Right kidney (tissue), 1 donor: Measurements from ENCODE around the gene CPNE5.
"Not testable (repeated sequence)": the region's sequence is repeated elsewhere in the genome, so short reads cannot be mapped to it uniquely, and the experiment has no call there.

ENCODE experiments used
- DNase-seq: peaks from one replicate; pipeline ENCODE4 v3.0.0-alpha.2; 2016

CPNE5 gene

DNA sequence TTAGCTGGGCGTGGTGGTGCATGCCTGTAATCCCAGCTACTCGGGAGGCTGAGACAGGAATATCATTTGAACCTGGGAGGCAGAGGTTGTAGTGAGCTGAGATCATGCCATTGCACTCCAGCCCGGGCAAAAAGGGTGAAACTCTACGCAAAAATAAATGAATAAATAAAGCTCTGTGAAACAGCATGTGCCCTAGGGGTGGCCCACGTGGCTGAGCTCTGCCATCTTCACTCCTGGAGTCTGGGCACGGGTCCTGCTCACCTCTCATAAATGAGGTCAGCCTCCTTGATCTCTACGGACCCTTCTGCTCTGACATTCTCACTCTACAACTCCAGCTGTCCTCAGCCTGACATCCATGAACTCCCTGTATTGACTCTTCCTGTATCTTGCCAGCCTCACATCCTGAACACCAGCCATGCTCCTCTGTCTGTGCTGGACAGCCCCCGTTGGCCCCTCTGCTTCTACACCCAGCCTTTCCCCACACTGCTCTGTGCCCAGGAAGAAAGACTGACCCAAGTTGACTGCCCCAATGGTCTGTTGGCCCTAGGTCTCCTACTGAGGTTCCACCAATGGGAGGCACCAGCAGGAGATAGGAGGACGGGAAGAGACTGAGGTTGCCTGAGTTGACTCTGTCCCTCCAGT is 21.9 kb downstream of the CPNE5 start:
- DNase-seq = no peak

DNA sequence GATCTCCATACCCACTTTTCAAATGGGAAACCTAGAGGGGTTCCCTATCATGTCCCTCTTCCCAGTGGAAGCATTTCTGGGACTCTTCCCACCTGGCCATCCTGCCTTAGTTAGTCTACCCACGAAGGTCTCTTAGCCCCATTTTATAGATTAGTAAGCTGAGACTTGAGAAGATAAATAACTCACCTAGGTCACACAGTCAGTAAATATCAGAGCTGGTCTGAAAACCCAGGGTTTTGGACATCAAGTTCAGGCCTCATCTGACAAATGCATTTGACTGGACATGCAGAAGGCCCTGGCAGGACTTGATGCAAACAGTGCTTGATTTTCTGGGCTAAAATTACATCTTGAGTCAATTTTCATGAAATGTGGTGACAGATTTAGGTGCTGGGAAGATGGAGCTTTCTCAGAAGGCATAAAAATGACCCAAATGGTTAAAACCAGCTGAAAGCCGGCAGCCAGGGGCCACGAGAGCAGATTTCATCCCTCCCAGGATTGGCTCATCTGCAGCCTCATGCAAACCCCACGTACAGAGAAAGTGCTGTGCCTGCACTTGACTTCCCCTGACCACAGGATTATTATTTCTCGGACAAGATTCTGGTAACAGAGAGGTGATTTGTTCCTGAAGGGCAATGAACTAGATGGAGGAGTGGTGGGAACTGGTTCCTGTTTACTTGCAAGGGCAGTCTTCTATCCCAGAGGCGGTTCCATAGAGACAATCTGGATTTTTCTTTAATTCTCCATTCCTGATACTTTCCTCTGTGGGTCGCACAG is 23.1 kb downstream of the CPNE5 start:
- DNase-seq = no peak

DNA sequence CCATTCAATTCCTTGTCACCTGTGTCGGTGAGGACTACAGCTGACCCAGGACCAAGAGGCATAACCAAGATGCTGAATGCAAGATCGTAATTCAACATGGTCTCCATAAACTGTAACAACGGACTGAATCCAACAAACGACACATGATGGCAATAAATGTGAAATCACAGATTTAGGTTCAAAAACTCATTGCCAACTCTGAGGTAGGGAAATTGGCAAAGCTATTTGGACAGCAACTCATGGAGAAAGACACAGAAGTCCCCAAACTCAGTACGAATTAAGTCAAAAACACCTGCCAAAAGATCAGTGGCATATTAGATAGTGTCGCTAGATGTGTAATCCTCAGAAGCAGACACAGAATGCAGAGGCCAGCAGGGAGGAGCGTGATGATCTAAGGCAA is 25.0 kb downstream of the CPNE5 start:
- no peak for DNase-seq

GRCh38 chr6:36813526-36813925 is 25.7 kb downstream of the CPNE5 start:
- no peak for DNase-seq

DNA sequence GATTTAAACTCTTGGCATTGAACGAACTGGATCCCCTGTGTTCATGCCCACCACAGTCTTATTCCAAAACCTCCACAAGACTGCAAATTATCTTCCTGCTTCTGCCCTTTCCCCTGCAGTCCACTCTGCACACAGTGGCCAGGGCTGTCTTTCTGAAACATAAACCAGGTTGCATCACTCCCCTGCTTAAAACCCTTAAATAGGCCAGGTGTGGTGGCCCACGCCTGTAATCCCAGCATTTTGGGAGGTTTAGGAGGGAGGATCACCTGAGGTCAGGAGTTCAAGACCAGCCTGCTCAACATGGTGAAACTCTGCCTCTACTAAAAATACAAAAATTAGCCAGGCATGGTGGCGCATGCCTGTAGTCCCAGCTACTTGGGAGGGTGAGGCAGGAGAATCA is 26.2 kb downstream of the CPNE5 start:
- not testable (repeated sequence) for DNase-seq

GRCh38 chr6:36809941-36810803 is 29.1 kb downstream of the CPNE5 start:
- DNase-seq = peak; percentile 58

DNA sequence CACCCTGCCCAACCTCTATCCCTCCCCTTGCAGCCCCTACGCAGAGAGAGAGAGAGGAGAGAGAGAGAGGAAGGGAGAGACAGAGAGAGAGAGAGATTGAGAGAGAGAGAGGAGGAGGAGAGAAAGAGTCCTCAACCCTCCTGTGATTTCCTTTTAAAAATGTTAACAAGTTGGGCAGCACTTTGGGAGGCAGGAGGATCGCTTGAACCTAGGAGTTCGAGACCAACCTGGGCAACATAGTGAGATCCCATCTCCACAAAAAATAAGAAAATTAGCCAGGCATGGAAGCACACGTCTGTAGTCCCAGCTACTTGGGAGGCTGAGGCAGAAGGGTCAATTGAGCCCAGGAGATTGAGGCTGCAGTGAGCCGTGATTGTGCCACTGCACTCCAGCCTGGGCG is 30.1 kb downstream of the CPNE5 start:
- DNase-seq = no peak

- no peak for DNase-seq
Observed at GRCh38 chr6:36808634-36809033, 30.6 kb downstream of the CPNE5 start.

DNA sequence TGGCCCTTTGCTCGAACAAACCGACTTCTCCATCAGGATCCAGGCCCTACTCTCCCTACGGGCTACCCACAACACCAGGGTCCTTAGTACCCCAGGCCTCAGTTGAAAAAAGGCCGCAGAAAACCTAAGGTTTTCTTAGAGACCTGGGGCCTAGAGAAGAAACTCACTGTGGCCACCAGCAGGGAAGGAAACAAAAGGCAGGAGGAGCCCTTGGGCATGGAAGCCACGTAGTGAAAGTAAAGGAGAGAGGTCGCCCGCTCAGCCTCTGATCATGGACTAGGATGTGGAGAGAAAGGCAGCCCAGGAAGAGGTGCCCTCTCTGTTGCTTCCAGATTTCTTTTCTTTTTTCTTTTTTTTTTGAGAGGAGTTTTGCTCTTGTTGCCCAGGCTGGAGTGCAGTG is 31.5 kb downstream of the CPNE5 start:
- no peak for DNase-seq

DNA sequence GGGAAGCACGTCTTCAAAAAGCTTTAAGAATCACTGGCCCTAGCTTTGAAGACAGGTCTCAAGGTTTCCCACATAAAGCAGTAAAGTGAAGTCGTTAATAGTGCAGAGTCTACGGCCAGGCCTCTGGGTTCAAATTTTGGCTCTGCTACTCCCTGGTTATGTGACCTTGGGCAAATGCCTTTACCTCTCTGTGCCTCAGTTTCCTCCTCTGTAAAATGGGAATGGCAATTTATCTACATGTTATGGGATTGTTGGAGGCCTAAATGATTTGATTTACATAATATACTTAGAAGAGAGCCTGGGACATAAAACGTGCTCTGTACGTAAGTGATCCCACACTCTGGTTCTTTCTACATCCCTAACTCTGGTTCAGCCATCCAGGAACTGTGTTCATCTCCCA is 32.1 kb downstream of the CPNE5 start:
- no peak for DNase-seq

- DNase-seq = no peak
Observed at GRCh38 chr6:36805917-36806316, 33.3 kb downstream of the CPNE5 start.

- no peak for DNase-seq
Observed at GRCh38 chr6:36805096-36805797, 34.0 kb downstream of the CPNE5 start.

GRCh38 chr6:36804563-36804962 is 34.7 kb downstream of the CPNE5 start:
- no peak for DNase-seq

DNA sequence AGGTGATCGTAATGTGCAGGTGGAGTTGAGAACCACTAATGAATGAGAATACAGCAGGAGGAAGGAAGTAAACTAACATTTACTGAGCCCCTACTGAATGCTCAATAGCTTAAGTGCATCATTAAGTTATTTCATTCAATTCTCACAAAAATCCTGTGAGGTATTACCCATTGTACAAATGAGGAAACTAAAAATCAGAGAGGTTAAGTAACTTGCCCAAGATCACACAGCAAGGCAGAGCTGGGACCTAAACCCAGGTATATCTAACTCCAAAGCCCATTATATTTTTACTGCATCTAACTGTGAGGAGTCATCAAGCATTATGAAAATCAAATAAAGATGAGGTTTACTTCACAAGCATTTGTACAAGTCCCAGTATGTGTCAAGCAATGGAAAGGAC is 35.3 kb downstream of the CPNE5 start:
- DNase-seq = no peak

DNA sequence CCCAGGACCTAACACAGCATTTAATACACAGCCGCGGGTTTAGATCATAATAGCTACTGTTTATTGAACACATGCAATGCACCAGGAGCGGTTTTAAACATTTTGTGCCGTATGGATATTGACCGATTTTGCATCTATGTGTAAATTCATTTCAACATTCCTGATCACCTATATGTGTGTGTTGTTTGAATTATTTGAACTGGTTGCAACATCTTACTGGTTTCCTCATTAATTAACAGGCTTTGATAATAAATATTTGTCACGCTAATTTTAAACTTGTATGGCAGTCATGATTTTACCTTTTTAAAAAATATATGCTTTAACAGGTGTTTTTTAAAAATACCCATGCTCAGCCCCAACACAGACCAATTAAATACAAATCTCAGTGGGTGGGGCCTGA is 35.8 kb downstream of the CPNE5 start:
- no peak for DNase-seq

DNA sequence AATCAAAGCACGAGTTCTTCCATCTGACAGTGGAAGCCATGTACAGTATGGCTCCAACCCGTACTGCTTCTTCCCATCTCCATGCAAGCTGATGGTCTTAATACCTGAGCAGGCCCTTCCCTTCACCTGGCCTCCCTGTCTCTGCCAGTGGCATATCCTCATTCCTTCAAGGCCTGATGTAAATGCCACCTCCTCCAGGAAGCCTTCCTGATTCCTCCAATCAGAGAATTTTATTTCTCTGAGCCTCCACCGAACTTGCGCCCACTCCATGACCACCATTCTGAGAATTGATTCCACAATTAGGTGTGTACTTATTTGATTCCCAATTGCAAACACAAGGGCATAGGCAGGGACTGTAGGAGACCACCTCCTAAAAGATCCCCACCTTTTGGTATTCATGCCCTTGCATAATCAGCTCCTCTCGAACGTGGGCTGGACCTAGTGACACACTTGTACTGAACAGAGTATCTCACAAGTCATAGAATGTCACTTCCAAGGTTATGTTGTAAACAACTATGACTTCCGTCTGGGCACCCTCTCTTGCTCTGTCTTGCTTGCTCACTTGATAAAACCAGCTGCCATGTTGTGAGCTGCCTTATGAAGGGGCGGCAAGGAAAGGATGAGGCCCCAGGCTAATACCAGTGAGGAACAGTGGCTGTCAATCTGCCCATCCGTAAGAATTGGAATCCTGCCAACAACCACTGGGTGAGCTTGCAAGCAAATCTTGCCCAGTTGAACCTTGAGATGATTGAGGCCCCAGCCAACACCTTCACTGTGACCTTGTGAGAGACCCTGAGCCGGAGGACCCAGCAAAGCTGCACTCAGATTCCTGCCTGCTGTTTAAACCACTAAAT is 38.8 kb downstream of the CPNE5 start:
- no peak for DNase-seq

DNA sequence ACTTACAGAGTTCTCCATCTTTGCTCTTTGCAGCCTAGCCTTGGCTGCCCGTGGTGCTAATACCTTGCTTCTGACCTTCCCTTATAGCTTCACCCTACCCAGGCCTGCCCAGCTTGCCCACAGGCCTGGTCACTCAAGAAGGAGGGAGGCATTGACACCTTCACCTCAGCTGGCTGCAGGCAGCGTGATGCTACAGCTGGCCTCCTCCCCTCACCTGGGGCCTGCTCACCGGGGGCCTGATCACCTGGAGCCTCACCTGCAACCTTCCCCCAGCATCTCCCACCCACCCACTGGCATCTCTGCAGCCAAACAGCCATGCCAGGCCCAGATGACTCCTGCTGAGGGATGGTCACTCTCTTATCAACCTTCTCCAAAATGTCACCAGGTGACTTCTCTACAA is 40.4 kb downstream of the CPNE5 start:
- no peak for DNase-seq

GRCh38 chr6:36797653-36798052 is 41.6 kb downstream of the CPNE5 start:
- DNase-seq = no peak

DNA sequence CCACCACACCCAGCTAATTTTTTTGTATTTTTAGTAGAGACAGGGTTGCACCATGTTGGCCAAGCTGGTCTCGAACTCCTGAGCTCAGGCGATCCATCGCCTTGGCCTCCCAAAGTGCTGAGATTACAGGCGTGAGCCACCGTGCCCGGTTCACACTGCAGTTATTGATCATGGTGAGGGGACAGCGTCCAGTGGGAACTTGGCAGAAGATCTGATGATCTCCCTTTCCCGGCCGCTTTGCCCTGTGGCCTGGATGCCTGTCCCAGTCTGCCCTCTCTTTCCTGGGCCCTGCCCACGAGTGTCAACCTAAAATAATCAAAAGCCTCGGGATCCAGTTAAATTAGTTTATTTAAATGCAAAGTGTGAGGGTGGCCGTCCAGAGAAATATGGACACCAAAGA is 42.2 kb downstream of the CPNE5 start:
- no peak for DNase-seq

DNA sequence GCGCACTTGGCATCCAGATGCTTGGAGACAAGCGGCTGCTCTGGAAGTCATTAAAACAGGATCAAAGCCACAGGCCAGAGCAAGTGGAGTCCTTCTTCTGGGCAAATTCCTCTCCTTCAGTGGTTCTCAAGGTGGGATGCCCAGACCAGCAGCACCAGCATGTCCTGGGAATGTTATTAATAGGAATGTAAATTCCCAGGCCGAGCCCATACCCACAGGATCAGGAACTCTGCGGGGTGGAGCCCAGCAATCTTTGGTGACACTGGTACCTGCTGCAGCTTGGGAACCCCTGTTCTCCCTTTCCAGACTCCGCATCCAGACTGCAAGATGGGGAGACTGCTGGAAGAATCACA is 44.6 kb downstream of the CPNE5 start:
- no peak for DNase-seq

GRCh38 chr6:36793913-36794712 is 45.1 kb downstream of the CPNE5 start:
- DNase-seq = peak; percentile 49
